IMR-90 (cell line): ENCODE measurements around the gene NFASC. TPM values are rescaled to one million over a fixed set of nuclear protein-coding genes. Genes with fewer than 3 reads are reported as not detected.

Experiments used
- ATAC-seq: fragments of 200-7000 bp; cut with Tn5 transposase; 2 replicates; pipeline ENCODE4 v1.9.1; 2020; ENCODE audit warnings: low read depth, mild to moderate bottlenecking, moderate library complexity
- BruUV-seq: library from RNA; stranded (reverse); fragments of 400-500 nt; replicated peaks from 2 replicates; lab custom pipeline; 2021; lab: Mats Ljungman, UMichigan
- CTCF ChIA-PET: fragments of 300-600 bp; formaldehyde crosslinking; extraction: SDS; loops from one replicate; lab custom pipeline; 2021; ENCODE audit warnings: antibody characterized with exemption; lab: Yijun Ruan, JAX
- POLR2A ChIA-PET: fragments of 300-600 bp; sonication (Branson Sonifier 250); formaldehyde crosslinking; loops from one replicate; lab custom pipeline; 2022; ENCODE audit warnings: antibody characterized with exemption; ENCODE audit not compliant: unreplicated experiment; lab: Charles Lee
- DNase-seq: peaks from one replicate; pipeline ENCODE4 v3.0.0; 2013
- H2AFZ ChIP-seq: replicated peaks from 2 replicates; pipeline ENCODE3; 2013; ENCODE audit warnings: low read length, mild to moderate bottlenecking; ENCODE audit not compliant: poor library complexity
- H2AK5ac ChIP-seq: 2 replicates; pipeline ENCODE4 v1.6.1; 2013; ENCODE audit warnings: low read depth, low read length, inconsistent platforms
- H2AK9ac ChIP-seq: replicated peaks from 2 replicates; pipeline ENCODE3; 2013; ENCODE audit warnings: mild to moderate bottlenecking, low read depth, low read length, moderate library complexity; ENCODE audit not compliant: poor library complexity
- H2BK120ac ChIP-seq: 2 replicates; pipeline ENCODE4 v1.6.1; 2013; ENCODE audit warnings: low read depth, low read length, inconsistent platforms
- H2BK15ac ChIP-seq: 3 replicates; pipeline ENCODE4 v1.6.1; 2013; ENCODE audit warnings: low read depth, low read length, inconsistent platforms
- H2BK20ac ChIP-seq: 2 replicates; pipeline ENCODE4 v1.6.1; 2013; ENCODE audit warnings: low read depth, mild to moderate bottlenecking, inconsistent platforms, low read length, moderate library complexity
- H2BK5ac ChIP-seq: 2 replicates; pipeline ENCODE4 v1.6.1; 2013; ENCODE audit warnings: mild to moderate bottlenecking, low read depth, low read length, inconsistent platforms; ENCODE audit not compliant: poor library complexity, severe bottlenecking
- H3K14ac ChIP-seq: replicated peaks from 2 replicates; pipeline ENCODE4 v1.6.1; 2013; ENCODE audit warnings: low read depth, low read length, inconsistent platforms
- H3K18ac ChIP-seq: 2 replicates; pipeline ENCODE4 v1.6.1; 2013; ENCODE audit warnings: low read depth, low read length, control low read depth
- H3K23ac ChIP-seq: 2 replicates; pipeline ENCODE4 v1.6.1; 2013; ENCODE audit warnings: low read depth, low read length, inconsistent platforms
- H3K27ac ChIP-seq: 2 replicates; pipeline ENCODE4 v1.5.1; 2013; ENCODE audit warnings: mild to moderate bottlenecking, control low read depth, low read length; ENCODE audit not compliant: insufficient read depth
- H3K27me3 ChIP-seq: 2 replicates; pipeline ENCODE4 v1.6.1; 2013; ENCODE audit warnings: low read length; ENCODE audit not compliant: control insufficient read depth, insufficient read depth
- H3K36me3 ChIP-seq: 2 replicates; pipeline ENCODE4 v1.6.1; 2013; ENCODE audit warnings: low read length, mixed read lengths; ENCODE audit not compliant: control insufficient read depth, insufficient read depth
- H3K4ac ChIP-seq: 2 replicates; pipeline ENCODE4 v1.6.1; 2013; ENCODE audit warnings: low read depth, low read length, inconsistent platforms
- H3K4me1 ChIP-seq: 2 replicates; pipeline ENCODE4 v1.6.1; 2013; ENCODE audit warnings: low read length, mixed read lengths; ENCODE audit not compliant: control insufficient read depth, insufficient read depth
- H3K4me2 ChIP-seq: 2 replicates; pipeline ENCODE4 v1.6.1; 2013; ENCODE audit warnings: low read depth, mild to moderate bottlenecking, control low read depth, low read length, moderate library complexity
- H3K4me3 ChIP-seq: 2 replicates; pipeline ENCODE4 v1.5.1; 2013; ENCODE audit warnings: low read depth, mild to moderate bottlenecking, control low read depth, low read length, moderate library complexity; ENCODE audit not compliant: insufficient read depth
- H3K56ac ChIP-seq: 2 replicates; pipeline ENCODE4 v1.6.1; 2013; ENCODE audit warnings: low read length, inconsistent platforms; ENCODE audit not compliant: insufficient read depth; ENCODE audit errors: extremely low read depth
- H3K79me1 ChIP-seq, 2 experiments: 2 replicates each; pipeline ENCODE4 v1.6.1; 2013; ENCODE audit warnings: low read length in 2 of 2, inconsistent platforms in 1 of 2, low read depth in 1 of 2
- H3K9ac ChIP-seq: 2 replicates; pipeline ENCODE4 v1.6.1; 2013; ENCODE audit warnings: low read depth, low read length, control low read depth
- H3K9me1 ChIP-seq: 2 replicates; pipeline ENCODE4 v1.6.1; 2013; ENCODE audit warnings: low read length, inconsistent platforms; ENCODE audit not compliant: insufficient read depth
- H3K9me3 ChIP-seq: 2 replicates; pipeline ENCODE4 v1.6.1; 2013; ENCODE audit warnings: low read length; ENCODE audit not compliant: control insufficient read depth, insufficient read depth
- H4K20me1 ChIP-seq: 2 replicates; pipeline ENCODE4 v1.6.1; 2013; ENCODE audit warnings: low read length, inconsistent platforms; ENCODE audit not compliant: insufficient read depth
- H4K5ac ChIP-seq: 2 replicates; pipeline ENCODE4 v1.6.1; 2013; ENCODE audit warnings: mild to moderate bottlenecking, low read depth, low read length, control low read depth
- H4K8ac ChIP-seq, 2 experiments: 2 replicates each; pipeline ENCODE4 v1.6.1; 2013; ENCODE audit warnings: low read depth in 2 of 2, low read length in 2 of 2, control low read depth in 1 of 2, inconsistent platforms in 1 of 2
- H4K91ac ChIP-seq: 2 replicates; pipeline ENCODE4 v1.6.1; 2013; ENCODE audit warnings: low read depth, low read length, inconsistent platforms; ENCODE audit not compliant: insufficient read depth
- CEBPB ChIP-seq: IDR thresholded peaks from 2 replicates; pipeline ENCODE4 v1.6.1; 2012; ENCODE audit warnings: low read depth, low read length, improper control_type of control experiment
- CTCF ChIP-seq: conservative IDR thresholded peaks from 2 replicates; pipeline ENCODE4 v1.5.1; 2012; ENCODE audit warnings: mild to moderate bottlenecking, low read depth, low read length, improper control_type of control experiment
- ELK1 ChIP-seq: fragments of 150-350 bp; IDR thresholded peaks from 2 replicates; pipeline ENCODE4 v1.6.1; 2016; ENCODE audit warnings: low read depth, mild to moderate bottlenecking, low read length, moderate library complexity, borderline replicate concordance
- FOS ChIP-seq: fragments of 150-350 bp; IDR thresholded peaks from 2 replicates; pipeline ENCODE4 v1.6.1; 2016; ENCODE audit warnings: low read depth, low read length
- MAFK ChIP-seq: IDR thresholded peaks from 2 replicates; pipeline ENCODE4 v1.6.1; 2012; ENCODE audit warnings: low read depth, low read length, improper control_type of control experiment
- MAZ ChIP-seq: IDR thresholded peaks from 2 replicates; pipeline ENCODE4 v1.6.1; 2012; ENCODE audit warnings: low read depth, mild to moderate bottlenecking, low read length, improper control_type of control experiment, moderate library complexity, borderline replicate concordance
- MXI1 ChIP-seq: IDR thresholded peaks from 2 replicates; pipeline ENCODE4 v1.6.1; 2012; ENCODE audit warnings: low read depth, mild to moderate bottlenecking, low read length, moderate library complexity, borderline replicate concordance
- NFE2L2 ChIP-seq: fragments of 150-350 bp; IDR thresholded peaks from 2 replicates; pipeline ENCODE4 v1.6.1; 2016; ENCODE audit warnings: low read depth, mild to moderate bottlenecking, low read length
- POLR2A ChIP-seq: IDR thresholded peaks from 2 replicates; pipeline ENCODE4 v1.6.1; 2012; ENCODE audit warnings: mild to moderate bottlenecking, low read depth, low read length
- RAD21 ChIP-seq: IDR thresholded peaks from 2 replicates; pipeline ENCODE4 v1.6.1; 2012; ENCODE audit warnings: low read length, improper control_type of control experiment
- RCOR1 ChIP-seq: IDR thresholded peaks from 2 replicates; pipeline ENCODE4 v1.6.1; 2012; ENCODE audit warnings: mild to moderate bottlenecking, low read length, improper control_type of control experiment; ENCODE audit not compliant: insufficient replicate concordance
- SMC3 ChIP-seq: fragments of 150-350 bp; IDR thresholded peaks from 2 replicates; pipeline ENCODE4 v1.6.1; 2016; ENCODE audit warnings: low read depth, mild to moderate bottlenecking, antibody characterized with exemption, low read length, moderate library complexity
- USF2 ChIP-seq: fragments of 150-350 bp; IDR thresholded peaks from 2 replicates; pipeline ENCODE4 v1.6.1; 2017; ENCODE audit warnings: mild to moderate bottlenecking, antibody characterized with exemption, low read length, low read depth
- WGBS, 2 experiments: methylation state at CpG; one replicate each; pipeline versions ENCODE4 v1.1.5 to v1.1.7; 2013; ENCODE audit warnings: missing lambda C conversion rate in 2 of 2; ENCODE audit not compliant: insufficient read length in 1 of 2; ENCODE audit errors: extremely low coverage in 2 of 2; 5-methylcytosine and 5-hydroxymethylcytosine counted together
- dilution Hi-C: fragments of 300-500 bp; cut with HindIII; formaldehyde crosslinking; loops from one replicate; pipeline ENCODE4 v1.14.3; 2018; ENCODE audit warnings: low sequenced_read_pairs; ENCODE audit not compliant: unreplicated experiment
- in situ Hi-C: fragments of 300-500 bp; cut with MboI; formaldehyde crosslinking; loops from 3 replicates; pipeline ENCODE4 v1.14.3; 2019; ENCODE audit warnings: low sequenced_read_pairs, inconsistent platforms, mixed read lengths
- intact Hi-C: fragments of 100-400 bp; cut with micrococcal nuclease; formaldehyde crosslinking; loops from 2 replicates; pipeline ENCODE4 v1.10.0; 2022
- polyA plus RNA-seq, 3 experiments: library from polyadenylated mRNA; depleted of rRNA; stranded (reverse); fragments of >200 nt; gene quantifications; 2 replicates each; pipeline ENCODE4 v1.2.3, GENCODE V29; 2012; ENCODE audit warnings: low replicate concordance in 1 of 3
- total RNA-seq: library from RNA; depleted of rRNA; stranded (reverse); fragments of >200 nt; gene quantifications from 2 replicates; pipeline ENCODE4 v1.2.3, GENCODE V29; 2012

The NFASC gene
- total and polyA plus RNA-seq, 2 of the 4 experiments (the other 2 are of a cell fraction), result 0.18 to 0.79 TPM

GRCh38 chr1:205012391-205013140, 141.9 kb downstream of the NFASC start:
- CTCF ChIA-PET, result no interaction called here
- Histone ChIP-seq H2AFZ (no peak overlapping the region), H3K9me3 (no peaks in the 10 kb centered on the region), H4K8ac (no peak overlapping the region), H3K79me1 (no peaks in the 10 kb centered on the region), H4K20me1 (no peaks in the 10 kb centered on the region), H3K4me2 (no peak overlapping the region), H3K9me1 (no peaks in the 10 kb centered on the region), H3K14ac (no peak overlapping the region), H3K27ac (no peak overlapping the region), H2BK20ac (no peak overlapping the region), H3K27me3 (peaks cover 45% of the 10 kb centered on the region), H2BK5ac (no peak overlapping the region), H4K91ac (no peak overlapping the region), H3K56ac (no peak overlapping the region), H4K5ac (no peak overlapping the region), H3K36me3 (no peaks in the 10 kb centered on the region), H2AK5ac (no peak overlapping the region), H2AK9ac (no peak overlapping the region), H3K18ac (no peak overlapping the region), H3K4me3 (no peak overlapping the region), H2BK15ac (no peak overlapping the region), H3K23ac (no peak overlapping the region), H2BK120ac (no peak overlapping the region), H3K4ac (no peak overlapping the region), H3K9ac (no peak overlapping the region), H3K4me1 (no peaks in the 10 kb centered on the region)
- no peak for ATAC-seq
- in situ Hi-C loops, result no loop called here
- POLR2A ChIA-PET, result no interaction called here
- intact Hi-C loops, result no loop called here
- WGBS, 2 experiments, result 34% methylated on average over 3 of the region's 13 CpGs; no CpG with 5 or more reads in 1 of the 2 experiments
- no TSS peak for BruUV-seq
- DNase-seq, result no peak
- dilution Hi-C loops, result no loop called here
- no peak for TF ChIP-seq RAD21
- TF ChIP-seq CEBPB, result no peak
- TF ChIP-seq USF2, result no peak
- no peak for TF ChIP-seq SMC3
- no peak for TF ChIP-seq FOS
- TF ChIP-seq MXI1, result no peak
- TF ChIP-seq ELK1, result no peak
- no peak for TF ChIP-seq POLR2A
- no peak for TF ChIP-seq NFE2L2
- no peak for TF ChIP-seq RCOR1
- no peak for TF ChIP-seq CTCF
- TF ChIP-seq MAZ, result no peak
- TF ChIP-seq MAFK, result no peak
